GM03348 (cell line): ENCODE measurements around the gene CERS4.
"Not testable (repeated sequence)": the region's sequence is repeated elsewhere in the genome, so short reads cannot be mapped to it uniquely, and the experiment has no call there.

Source experiments
- DNase-seq: peaks from one replicate; pipeline ENCODE4 v3.0.0; 2012; ENCODE audit warnings: low spot score

CERS4 gene

GRCh38 chr19:8261881-8262280, 52.7 kb downstream of the CERS4 start:
- DNase-seq: no peak

GRCh38 chr19:8262431-8262830, 53.3 kb downstream of the CERS4 start:
- no peak for DNase-seq

- DNase-seq: not testable (repeated sequence)
These were observed 55.1 kb downstream of the CERS4 start for GRCh38 chr19:8264248-8264647.

- DNase-seq: no peak
These were observed 56.7 kb downstream of the CERS4 start for GRCh38 chr19:8265872-8266271.

- DNase-seq: no peak
These were observed 60.6 kb downstream of the CERS4 start for GRCh38 chr19:8269724-8270123.

GRCh38 chr19:8276508-8276907, 67.3 kb downstream of the CERS4 start:
- not testable (repeated sequence) for DNase-seq

GRCh38 chr19:8291337-8291736, 82.2 kb downstream of the CERS4 start:
- not testable (repeated sequence) for DNase-seq

- no peak for DNase-seq
These were observed 93.2 kb downstream of the CERS4 start for GRCh38 chr19:8302357-8302691.

GRCh38 chr19:8302734-8303133, 93.6 kb downstream of the CERS4 start:
- DNase-seq: no peak

GRCh38 chr19:8304841-8305621, 95.9 kb downstream of the CERS4 start:
- DNase-seq: no peak

- DNase-seq: no peak
These were observed 96.6 kb downstream of the CERS4 start for GRCh38 chr19:8305798-8306197.

GRCh38 chr19:8306235-8307054, 97.3 kb downstream of the CERS4 start:
- DNase-seq: no peak

GRCh38 chr19:8307400-8307964, 98.3 kb downstream of the CERS4 start:
- DNase-seq: no peak

GRCh38 chr19:8307965-8308866, 99.0 kb downstream of the CERS4 start, which contains the start of gene CD320:
Gene CD320, minus strand, starts transcription at chr19:8308358. Its CDS starts 68 bp downstream, at chr19:8308290.
- DNase-seq: peak; percentile 97

- DNase-seq: no peak
These were observed 99.7 kb downstream of the CERS4 start for GRCh38 chr19:8308891-8309291.

GRCh38 chr19:8310342-8311055, 101.3 kb downstream of the CERS4 start:
- no peak for DNase-seq

GRCh38 chr19:8311461-8312260, 102.5 kb downstream of the CERS4 start:
- no peak for DNase-seq
